Thyroid gland (tissue), 4 donors: ENCODE data around the gene RNF19B.

Experiments
- POLR2A ChIP-seq, 2 donors: fragments of 450-650 bp; IDR thresholded peaks; one replicate each; pipeline ENCODE4 v1.6.1; 2017; ENCODE audit warnings: antibody characterized with exemption in 2 of 2, mild to moderate bottlenecking in 2 of 2, moderate library complexity in 1 of 2
- TF ChIP-seq, protein P1 (sequence below), 6 experiments: fragments of 200-600 bp in 3 of 6; fragments of 450-650 bp in 3 of 6; sonication (generic) in 3 of 6; IDR thresholded peaks; one replicate each; pipeline ENCODE4 v1.5.1; 2016 to 2019; ENCODE audit warnings: antibody characterized with exemption in 6 of 6, mild to moderate bottlenecking in 2 of 6, inconsistent platforms in 1 of 6, moderate library complexity in 1 of 6

DNA sequence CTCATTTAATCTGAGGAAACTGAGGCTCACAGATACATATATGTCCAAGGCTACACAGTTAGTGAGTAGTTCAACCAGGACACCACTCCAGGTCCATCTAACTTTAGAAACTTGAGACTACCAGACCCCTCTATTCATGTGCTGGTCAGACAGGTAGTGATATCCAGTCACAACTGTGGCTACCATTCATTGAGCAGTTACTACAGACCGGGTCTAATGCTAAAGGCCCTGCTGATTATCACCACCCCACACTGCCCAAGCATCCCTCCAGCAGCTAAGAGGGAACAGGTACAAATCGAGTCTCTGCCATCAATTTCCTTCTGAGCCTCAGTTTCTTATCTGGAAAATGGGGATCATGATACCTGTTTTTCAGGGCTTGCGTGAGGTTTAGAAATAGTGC, 73.0 kb downstream of the RNF19B start:
- TF ChIP-seq POLR2A (IDR thresholded peaks at IDR 0.05) = no peak
- TF ChIP-seq, protein P1, sequence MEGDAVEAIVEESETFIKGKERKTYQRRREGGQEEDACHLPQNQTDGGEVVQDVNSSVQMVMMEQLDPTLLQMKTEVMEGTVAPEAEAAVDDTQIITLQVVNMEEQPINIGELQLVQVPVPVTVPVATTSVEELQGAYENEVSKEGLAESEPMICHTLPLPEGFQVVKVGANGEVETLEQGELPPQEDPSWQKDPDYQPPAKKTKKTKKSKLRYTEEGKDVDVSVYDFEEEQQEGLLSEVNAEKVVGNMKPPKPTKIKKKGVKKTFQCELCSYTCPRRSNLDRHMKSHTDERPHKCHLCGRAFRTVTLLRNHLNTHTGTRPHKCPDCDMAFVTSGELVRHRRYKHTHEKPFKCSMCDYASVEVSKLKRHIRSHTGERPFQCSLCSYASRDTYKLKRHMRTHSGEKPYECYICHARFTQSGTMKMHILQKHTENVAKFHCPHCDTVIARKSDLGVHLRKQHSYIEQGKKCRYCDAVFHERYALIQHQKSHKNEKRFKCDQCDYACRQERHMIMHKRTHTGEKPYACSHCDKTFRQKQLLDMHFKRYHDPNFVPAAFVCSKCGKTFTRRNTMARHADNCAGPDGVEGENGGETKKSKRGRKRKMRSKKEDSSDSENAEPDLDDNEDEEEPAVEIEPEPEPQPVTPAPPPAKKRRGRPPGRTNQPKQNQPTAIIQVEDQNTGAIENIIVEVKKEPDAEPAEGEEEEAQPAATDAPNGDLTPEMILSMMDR (IDR thresholded peaks at IDR 0.05) = no peak
